ENCODE data around the gene RBM10.

DNA sequence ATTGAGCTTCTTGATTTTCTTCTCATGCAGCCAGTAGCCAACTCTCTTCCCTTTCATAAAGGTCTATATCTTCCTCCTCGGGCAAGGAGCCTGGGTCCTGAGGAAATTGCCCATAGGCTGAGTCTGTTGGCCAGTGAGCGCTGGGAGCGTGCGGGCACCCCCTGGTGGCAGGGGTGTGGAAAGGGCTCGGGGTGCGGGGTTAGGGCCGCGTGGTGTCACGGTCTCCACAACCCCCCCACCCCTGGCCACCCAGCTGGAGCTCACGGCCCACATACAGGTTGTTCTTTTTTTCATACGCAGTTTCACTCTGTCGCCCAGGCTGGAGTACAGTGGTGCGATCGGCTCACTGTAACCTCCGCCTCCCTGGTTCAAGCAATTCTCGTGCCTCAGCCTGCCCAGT, 13.1 kb downstream of the RBM10 start:
- TF ChIP-seq CREB1 (CRISPR knock-in tag; IDR thresholded peaks at IDR 0.05; ENCODE audit: low read depth) (no peak), ZNF114 (CRISPR knock-in tag; IDR thresholded peaks at IDR 0.05) (no peak), EZH2phosphoT487 (IDR thresholded peaks at IDR 0.05; ENCODE audit: unreplicated experiment) (no peak), EZH2 (IDR thresholded peaks at IDR 0.05; ENCODE audit: low read depth, unreplicated experiment) (no peak), ZNF331 (CRISPR knock-in tag; IDR thresholded peaks at IDR 0.05; ENCODE audit: low read depth) (no peak), JUNB (IDR thresholded peaks at IDR 0.05; ENCODE audit: unreplicated experiment) (no peak), POLR2AphosphoS5 (IDR thresholded peaks at IDR 0.05; ENCODE audit: low read depth) (no peak), NANOG (IDR thresholded peaks at IDR 0.05; ENCODE audit: borderline replicate concordance) (no peak)
- TF ChIP-seq, protein P1, sequence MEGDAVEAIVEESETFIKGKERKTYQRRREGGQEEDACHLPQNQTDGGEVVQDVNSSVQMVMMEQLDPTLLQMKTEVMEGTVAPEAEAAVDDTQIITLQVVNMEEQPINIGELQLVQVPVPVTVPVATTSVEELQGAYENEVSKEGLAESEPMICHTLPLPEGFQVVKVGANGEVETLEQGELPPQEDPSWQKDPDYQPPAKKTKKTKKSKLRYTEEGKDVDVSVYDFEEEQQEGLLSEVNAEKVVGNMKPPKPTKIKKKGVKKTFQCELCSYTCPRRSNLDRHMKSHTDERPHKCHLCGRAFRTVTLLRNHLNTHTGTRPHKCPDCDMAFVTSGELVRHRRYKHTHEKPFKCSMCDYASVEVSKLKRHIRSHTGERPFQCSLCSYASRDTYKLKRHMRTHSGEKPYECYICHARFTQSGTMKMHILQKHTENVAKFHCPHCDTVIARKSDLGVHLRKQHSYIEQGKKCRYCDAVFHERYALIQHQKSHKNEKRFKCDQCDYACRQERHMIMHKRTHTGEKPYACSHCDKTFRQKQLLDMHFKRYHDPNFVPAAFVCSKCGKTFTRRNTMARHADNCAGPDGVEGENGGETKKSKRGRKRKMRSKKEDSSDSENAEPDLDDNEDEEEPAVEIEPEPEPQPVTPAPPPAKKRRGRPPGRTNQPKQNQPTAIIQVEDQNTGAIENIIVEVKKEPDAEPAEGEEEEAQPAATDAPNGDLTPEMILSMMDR (conservative IDR thresholded peaks at IDR 0.05; ENCODE audit: low read depth in 2 of 2) = peak; percentile 37 to 58
- TF ChIP-seq, protein P2, sequence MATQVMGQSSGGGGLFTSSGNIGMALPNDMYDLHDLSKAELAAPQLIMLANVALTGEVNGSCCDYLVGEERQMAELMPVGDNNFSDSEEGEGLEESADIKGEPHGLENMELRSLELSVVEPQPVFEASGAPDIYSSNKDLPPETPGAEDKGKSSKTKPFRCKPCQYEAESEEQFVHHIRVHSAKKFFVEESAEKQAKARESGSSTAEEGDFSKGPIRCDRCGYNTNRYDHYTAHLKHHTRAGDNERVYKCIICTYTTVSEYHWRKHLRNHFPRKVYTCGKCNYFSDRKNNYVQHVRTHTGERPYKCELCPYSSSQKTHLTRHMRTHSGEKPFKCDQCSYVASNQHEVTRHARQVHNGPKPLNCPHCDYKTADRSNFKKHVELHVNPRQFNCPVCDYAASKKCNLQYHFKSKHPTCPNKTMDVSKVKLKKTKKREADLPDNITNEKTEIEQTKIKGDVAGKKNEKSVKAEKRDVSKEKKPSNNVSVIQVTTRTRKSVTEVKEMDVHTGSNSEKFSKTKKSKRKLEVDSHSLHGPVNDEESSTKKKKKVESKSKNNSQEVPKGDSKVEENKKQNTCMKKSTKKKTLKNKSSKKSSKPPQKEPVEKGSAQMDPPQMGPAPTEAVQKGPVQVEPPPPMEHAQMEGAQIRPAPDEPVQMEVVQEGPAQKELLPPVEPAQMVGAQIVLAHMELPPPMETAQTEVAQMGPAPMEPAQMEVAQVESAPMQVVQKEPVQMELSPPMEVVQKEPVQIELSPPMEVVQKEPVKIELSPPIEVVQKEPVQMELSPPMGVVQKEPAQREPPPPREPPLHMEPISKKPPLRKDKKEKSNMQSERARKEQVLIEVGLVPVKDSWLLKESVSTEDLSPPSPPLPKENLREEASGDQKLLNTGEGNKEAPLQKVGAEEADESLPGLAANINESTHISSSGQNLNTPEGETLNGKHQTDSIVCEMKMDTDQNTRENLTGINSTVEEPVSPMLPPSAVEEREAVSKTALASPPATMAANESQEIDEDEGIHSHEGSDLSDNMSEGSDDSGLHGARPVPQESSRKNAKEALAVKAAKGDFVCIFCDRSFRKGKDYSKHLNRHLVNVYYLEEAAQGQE (IDR thresholded peaks at IDR 0.05; ENCODE audit: unreplicated experiment) = no peak
- TF ChIP-seq, protein P3, sequence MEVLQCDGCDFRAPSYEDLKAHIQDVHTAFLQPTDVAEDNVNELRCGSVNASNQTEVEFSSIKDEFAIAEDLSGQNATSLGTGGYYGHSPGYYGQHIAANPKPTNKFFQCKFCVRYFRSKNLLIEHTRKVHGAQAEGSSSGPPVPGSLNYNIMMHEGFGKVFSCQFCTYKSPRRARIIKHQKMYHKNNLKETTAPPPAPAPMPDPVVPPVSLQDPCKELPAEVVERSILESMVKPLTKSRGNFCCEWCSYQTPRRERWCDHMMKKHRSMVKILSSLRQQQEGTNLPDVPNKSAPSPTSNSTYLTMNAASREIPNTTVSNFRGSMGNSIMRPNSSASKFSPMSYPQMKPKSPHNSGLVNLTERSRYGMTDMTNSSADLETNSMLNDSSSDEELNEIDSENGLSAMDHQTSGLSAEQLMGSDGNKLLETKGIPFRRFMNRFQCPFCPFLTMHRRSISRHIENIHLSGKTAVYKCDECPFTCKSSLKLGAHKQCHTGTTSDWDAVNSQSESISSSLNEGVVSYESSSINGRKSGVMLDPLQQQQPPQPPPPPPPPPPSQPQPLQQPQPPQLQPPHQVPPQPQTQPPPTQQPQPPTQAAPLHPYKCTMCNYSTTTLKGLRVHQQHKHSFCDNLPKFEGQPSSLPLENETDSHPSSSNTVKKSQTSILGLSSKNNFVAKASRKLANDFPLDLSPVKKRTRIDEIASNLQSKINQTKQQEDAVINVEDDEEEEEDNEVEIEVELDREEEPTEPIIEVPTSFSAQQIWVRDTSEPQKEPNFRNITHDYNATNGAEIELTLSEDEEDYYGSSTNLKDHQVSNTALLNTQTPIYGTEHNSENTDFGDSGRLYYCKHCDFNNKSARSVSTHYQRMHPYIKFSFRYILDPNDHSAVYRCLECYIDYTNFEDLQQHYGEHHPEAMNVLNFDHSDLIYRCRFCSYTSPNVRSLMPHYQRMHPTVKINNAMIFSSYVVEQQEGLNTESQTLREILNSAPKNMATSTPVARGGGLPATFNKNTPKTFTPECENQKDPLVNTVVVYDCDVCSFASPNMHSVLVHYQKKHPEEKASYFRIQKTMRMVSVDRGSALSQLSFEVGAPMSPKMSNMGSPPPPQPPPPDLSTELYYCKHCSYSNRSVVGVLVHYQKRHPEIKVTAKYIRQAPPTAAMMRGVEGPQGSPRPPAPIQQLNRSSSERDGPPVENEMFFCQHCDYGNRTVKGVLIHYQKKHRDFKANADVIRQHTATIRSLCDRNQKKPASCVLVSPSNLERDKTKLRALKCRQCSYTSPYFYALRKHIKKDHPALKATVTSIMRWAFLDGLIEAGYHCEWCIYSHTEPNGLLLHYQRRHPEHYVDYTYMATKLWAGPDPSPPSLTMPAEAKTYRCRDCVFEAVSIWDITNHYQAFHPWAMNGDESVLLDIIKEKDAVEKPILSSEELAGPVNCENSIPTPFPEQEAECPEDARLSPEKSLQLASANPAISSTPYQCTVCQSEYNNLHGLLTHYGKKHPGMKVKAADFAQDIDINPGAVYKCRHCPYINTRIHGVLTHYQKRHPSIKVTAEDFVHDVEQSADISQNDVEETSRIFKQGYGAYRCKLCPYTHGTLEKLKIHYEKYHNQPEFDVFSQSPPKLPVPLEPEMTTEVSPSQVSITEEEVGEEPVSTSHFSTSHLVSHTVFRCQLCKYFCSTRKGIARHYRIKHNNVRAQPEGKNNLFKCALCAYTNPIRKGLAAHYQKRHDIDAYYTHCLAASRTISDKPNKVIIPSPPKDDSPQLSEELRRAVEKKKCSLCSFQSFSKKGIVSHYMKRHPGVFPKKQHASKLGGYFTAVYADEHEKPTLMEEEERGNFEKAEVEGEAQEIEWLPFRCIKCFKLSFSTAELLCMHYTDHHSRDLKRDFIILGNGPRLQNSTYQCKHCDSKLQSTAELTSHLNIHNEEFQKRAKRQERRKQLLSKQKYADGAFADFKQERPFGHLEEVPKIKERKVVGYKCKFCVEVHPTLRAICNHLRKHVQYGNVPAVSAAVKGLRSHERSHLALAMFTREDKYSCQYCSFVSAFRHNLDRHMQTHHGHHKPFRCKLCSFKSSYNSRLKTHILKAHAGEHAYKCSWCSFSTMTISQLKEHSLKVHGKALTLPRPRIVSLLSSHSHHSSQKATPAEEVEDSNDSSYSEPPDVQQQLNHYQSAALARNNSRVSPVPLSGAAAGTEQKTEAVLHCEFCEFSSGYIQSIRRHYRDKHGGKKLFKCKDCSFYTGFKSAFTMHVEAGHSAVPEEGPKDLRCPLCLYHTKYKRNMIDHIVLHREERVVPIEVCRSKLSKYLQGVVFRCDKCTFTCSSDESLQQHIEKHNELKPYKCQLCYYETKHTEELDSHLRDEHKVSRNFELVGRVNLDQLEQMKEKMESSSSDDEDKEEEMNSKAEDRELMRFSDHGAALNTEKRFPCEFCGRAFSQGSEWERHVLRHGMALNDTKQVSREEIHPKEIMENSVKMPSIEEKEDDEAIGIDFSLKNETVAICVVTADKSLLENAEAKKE (CRISPR knock-in tag; IDR thresholded peaks at IDR 0.05) = no peak

Data from GM23338 (cell line).